HG03521 (cell line): ENCODE results near the gene HSD17B3.
"Not testable (repeated sequence)": the region's sequence is repeated elsewhere in the genome, so short reads cannot be mapped to it uniquely, and the experiment has no call there.

Experiments
- ATAC-seq: cut with Tn5 transposase; IDR thresholded peaks from one replicate; pipeline ENCODE4 v1.9.1; 2021; ENCODE audit warnings: mild to moderate bottlenecking, moderate library complexity; ENCODE audit not compliant: unreplicated experiment

HSD17B3 gene

DNA sequence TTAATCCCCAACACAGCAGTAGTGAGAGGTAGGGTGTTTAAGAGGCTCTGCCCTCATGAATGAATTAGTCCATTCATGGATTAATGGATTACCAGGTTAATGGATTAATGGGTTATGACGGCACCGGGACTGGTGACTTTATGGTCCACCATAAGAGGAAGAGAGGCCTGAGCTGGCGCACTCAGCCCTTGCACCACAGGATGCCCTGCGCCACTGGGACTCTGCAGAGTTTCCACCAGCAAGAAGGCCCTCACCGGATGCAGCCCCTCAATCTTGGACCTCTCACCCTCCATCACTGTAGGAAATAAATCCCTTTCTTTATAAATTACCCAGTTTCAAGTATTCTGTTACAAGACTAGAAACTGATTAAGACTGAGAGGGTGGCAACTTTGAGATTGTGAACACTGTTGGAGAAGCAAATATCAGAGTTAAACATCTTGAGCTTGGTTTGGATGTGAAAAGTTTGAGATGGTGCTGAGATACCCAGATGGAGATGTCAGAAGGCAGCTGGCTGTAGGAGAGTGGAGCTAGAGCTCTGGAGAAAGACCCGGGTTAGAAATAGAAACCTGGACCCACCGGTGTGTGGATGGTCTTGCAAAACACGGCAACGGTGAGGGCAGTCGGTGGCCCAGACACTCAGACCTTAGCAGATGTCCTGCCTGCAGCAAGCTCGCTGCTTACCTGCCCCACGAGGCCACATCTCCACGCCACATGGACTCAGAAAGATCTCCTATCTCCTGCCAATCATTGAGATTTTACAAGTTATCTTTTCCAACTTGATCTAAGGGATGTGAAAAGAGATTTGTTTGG, 98.8 kb downstream of the HSD17B3 start:
- no peak for ATAC-seq

- no peak for ATAC-seq
These were observed 100.8 kb downstream of the HSD17B3 start for GRCh38 chr9:96201140-96201539.

- ATAC-seq: no peak
These were observed 103.0 kb downstream of the HSD17B3 start for GRCh38 chr9:96199006-96199405.

DNA sequence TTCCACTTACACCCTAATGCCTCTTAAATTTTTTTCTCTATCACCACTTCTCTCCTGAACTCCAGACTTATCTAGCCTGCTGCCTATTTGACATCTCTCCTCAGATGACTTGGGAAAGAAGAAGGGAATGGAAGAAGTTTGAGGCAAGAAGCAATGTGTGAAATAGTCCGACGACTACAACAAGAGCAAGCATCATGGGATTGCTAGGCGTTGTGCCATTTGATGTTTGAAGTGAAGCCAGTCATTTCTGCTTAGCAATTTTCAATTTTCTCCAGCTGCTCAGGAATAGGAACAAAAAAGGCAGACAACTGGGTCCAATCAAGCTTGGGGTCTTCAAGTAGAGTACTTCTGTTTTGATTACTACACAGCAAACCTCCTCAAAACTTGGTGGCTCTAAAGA, 106.4 kb downstream of the HSD17B3 start:
- ATAC-seq: no peak

DNA sequence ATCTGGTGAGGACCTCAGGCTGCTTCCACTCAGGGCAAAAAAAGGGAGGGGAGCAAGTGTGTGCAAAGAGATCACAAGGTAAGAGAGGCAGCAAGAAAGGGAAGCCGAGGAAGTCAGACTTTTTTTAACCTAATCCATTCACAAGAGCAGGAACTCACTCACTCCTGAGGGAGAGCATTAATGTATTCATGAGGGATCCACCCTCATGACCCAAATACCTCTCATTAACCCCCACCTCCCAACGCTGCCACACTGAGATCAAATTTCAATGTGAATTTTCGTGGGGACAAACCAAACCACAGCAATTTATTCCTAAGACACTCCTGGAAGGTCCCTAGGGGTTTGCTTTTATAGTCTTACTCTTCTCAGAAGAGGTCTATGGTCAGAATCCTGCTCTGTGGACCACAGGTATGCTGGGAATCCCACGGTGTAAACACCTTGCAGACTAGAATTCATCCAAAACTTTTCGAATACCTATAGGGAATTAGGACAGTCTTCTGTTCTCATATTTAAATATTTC, 108.7 kb downstream of the HSD17B3 start:
- no peak for ATAC-seq

DNA sequence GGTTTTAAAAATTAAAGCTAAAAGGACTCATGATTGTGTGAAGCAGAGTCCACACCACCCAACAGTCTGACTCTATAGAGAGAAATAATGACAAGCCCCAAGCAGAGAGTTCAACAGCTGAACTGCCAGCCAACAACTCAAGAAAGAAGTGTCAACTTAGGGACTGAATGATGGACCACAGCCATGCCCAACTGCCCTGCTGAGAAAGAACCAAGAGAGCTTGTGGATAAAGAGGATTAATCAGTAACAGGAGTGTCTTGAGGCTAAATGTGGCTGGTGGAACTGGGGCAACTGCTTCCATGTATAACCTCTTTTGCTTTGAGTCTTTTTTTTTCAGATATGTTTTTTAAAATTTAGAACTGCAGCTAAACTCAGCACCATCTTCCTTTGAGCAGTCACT, 109.3 kb downstream of the HSD17B3 start:
- ATAC-seq: no peak

DNA sequence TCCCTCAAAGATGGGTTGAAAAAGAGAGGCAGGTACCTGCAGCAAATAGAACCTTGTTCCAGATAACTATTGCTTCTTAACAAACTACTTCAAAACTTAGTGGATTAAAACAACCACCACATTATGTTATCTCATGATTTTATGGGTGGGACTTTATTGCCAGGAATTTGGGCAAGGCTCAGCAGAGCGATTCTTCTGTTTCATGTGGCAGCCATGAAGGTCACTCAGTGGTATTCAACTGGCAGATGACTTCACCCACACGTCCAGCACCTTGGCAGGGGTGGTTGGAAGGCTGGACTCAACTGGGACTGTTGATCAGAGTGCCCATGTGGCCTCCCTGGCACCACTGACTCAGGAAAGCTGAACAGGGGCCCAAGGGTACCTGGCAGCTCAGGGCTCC, 112.0 kb downstream of the HSD17B3 start:
- ATAC-seq: no peak

DNA sequence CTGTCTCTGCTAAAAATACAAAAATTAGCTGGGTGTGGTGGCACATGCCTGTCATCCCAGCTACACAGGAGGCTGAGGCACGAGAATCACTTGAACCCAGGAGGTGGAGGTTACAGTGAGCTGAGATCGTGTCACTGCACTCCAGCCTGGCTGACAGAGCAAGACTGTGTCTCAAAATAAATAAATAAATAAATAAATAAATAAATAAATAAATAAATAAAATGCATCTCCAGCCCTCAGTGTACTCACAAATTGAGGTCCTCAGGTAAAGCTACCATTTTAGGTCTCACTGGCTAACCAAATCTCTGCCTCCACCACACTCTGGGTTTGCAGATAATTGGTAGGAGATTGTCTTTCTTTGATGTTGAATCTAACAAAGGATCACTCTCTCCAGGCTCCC, 112.4 kb downstream of the HSD17B3 start:
- ATAC-seq: not testable (repeated sequence)

DNA sequence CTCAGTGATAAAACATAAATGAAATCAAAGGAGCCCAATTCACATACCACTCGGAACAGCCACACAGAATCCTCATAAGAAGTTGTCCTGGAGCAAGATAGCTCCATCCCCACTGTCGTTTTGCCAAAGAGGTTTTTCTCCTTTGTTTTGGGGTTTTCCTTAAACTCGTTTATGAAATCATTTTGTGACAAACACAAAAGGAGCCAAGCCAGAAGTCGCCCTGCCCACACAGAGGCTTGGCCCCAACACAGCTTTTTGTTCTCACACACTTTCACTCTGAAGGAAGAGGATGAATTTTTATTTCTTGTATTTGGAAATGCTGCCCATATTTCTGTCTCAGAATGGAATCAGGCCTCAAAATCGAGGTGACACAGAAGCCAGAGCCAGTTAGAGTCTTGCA, 113.4 kb downstream of the HSD17B3 start:
- no peak for ATAC-seq

GRCh38 chr9:96187151-96187555, 114.8 kb downstream of the HSD17B3 start:
- ATAC-seq: no peak

GRCh38 chr9:96186591-96187011, 115.4 kb downstream of the HSD17B3 start:
- no peak for ATAC-seq

GRCh38 chr9:96185518-96186156, 116.3 kb downstream of the HSD17B3 start:
- ATAC-seq: no peak
